ENCODE data around the gene COLQ.

The COLQ gene

DNA sequence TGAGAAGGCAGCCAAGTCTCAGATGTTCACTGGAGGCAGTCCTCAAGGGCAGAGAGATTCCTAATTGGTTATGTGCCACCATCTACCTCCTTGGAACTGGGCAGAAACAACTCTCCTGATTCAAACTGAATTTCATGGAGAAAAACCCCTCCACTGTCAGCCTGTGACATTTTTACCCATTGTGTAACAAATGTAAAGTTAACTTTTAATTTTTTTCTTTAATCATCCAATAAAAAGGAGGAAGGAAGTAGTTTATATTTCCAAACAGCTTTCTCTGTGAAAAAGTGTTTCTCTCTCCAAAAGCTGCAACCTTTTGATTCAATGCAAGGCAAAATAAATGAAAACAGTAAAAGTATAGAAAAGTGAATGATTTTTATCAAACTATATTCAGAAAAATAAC is 510 bp upstream of the COLQ start:
- TF ChIP-seq, protein P1, sequence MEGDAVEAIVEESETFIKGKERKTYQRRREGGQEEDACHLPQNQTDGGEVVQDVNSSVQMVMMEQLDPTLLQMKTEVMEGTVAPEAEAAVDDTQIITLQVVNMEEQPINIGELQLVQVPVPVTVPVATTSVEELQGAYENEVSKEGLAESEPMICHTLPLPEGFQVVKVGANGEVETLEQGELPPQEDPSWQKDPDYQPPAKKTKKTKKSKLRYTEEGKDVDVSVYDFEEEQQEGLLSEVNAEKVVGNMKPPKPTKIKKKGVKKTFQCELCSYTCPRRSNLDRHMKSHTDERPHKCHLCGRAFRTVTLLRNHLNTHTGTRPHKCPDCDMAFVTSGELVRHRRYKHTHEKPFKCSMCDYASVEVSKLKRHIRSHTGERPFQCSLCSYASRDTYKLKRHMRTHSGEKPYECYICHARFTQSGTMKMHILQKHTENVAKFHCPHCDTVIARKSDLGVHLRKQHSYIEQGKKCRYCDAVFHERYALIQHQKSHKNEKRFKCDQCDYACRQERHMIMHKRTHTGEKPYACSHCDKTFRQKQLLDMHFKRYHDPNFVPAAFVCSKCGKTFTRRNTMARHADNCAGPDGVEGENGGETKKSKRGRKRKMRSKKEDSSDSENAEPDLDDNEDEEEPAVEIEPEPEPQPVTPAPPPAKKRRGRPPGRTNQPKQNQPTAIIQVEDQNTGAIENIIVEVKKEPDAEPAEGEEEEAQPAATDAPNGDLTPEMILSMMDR (IDR thresholded peaks at IDR 0.05; ENCODE audit: control insufficient read depth, insufficient read depth, low read depth, low read length, missing control alignments) = no peak
- no peak for DNase-seq (ENCODE audit: low read depth)
- no peak overlapping the region for H3K4me3 ChIP-seq (ENCODE audit: control insufficient read depth, low read depth, low read length)

DNA sequence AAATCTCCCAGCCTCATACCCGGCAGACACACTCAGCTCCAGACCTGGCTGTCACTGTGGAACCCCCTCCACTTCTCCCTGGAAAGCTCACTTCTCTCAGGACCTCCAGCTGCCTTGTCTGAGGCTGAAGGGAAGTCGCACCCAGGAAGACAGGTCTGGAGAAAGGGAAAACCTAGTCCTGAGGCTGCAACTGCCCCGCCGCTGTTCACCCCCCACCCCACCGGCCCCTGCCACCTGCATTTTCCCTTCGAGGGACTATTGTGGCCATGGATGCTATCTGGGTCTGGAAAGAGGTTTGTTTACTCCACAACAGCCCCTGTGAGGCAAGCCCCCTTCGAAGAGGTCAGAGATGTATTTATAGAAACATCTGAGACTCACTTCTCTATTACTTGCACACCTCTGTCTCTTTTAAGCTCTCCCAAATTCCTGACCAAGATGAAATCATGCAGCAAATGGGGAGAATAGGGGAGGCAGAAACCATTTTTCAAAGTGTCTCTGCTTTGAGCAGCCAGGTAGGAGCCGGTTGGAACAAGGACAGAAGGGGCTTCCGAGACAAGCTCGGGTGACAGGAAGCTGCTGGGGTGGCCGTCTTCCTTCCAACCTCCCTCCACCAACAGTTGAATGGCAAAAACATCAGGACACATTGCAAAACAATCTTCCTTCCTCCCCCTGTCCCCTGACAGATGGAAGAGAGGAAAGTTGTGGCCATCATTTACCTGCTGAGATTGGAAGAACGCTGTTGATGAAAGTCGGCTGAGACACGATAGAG is 518 bp downstream of the COLQ start:
- H3K4me3 ChIP-seq (ENCODE audit: control insufficient read depth, low read depth, low read length) = no peak overlapping the region
- no peak for DNase-seq (ENCODE audit: low read depth)
- TF ChIP-seq, protein P1 (IDR thresholded peaks at IDR 0.05; ENCODE audit: control insufficient read depth, insufficient read depth, low read depth, low read length, missing control alignments) = no peak

GRCh38 chr3:15520185-15520584 is 1.3 kb downstream of the COLQ start:
- H3K4me3 ChIP-seq (ENCODE audit: control insufficient read depth, low read depth, low read length) = no peak overlapping the region
- DNase-seq (ENCODE audit: low read depth) = no peak
- TF ChIP-seq, protein P1 (IDR thresholded peaks at IDR 0.05; ENCODE audit: control insufficient read depth, insufficient read depth, low read depth, low read length, missing control alignments) = no peak

- H3K4me3 ChIP-seq (ENCODE audit: control insufficient read depth, low read depth, low read length) = no peak overlapping the region
- DNase-seq (ENCODE audit: low read depth) = no peak
- TF ChIP-seq, protein P1 (IDR thresholded peaks at IDR 0.05; ENCODE audit: control insufficient read depth, insufficient read depth, low read depth, low read length, missing control alignments) = no peak
These were observed 2.4 kb downstream of the COLQ start for GRCh38 chr3:15519096-15519495.

DNA sequence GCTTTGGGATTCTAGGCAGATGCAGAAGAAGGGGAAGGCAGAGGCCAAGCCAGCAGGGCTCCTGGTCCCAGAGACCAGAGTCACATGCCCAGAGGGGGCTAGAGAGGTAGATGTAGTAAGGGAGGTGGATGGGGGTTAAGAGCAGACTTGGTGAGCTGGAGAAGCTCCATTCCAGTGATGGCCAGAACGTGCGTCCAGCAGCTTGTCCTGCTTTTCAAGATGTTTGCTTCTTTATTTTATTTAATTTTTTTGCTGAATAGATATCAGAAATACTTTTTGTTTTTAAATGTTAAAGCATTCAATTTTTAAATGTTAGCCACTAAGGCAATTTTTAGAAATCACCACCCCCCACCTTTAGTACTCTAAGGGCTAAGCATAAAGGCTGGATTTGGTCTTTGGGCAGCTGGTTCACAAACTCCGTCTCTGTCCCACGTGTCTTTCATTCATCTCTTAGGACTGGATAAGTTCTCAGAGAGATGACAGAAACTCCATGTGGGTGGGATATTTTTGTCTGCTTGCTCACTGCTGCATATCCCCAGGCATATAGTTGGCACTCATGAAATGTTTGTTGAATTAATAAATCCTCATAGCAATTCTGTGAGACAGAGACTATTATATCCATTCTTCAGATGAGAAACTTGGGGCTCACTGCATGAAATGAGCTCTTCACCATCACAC is 6.7 kb downstream of the COLQ start:
- no peak for DNase-seq (ENCODE audit: low read depth)
- TF ChIP-seq, protein P1 (IDR thresholded peaks at IDR 0.05; ENCODE audit: control insufficient read depth, insufficient read depth, low read depth, low read length, missing control alignments) = no peak
- H3K4me3 ChIP-seq (ENCODE audit: control insufficient read depth, low read depth, low read length) = no peak overlapping the region

- DNase-seq (ENCODE audit: low read depth) = no peak
- H3K4me3 ChIP-seq (ENCODE audit: control insufficient read depth, low read depth, low read length) = no peak overlapping the region
- TF ChIP-seq, protein P1 (IDR thresholded peaks at IDR 0.05; ENCODE audit: control insufficient read depth, insufficient read depth, low read depth, low read length, missing control alignments) = no peak
These were observed 7.5 kb downstream of the COLQ start for GRCh38 chr3:15513810-15514662.

Data from AG09309 (cell line).